GM13977 (cell line): ENCODE measurements around the gene CNGA3.

Source experiments
- DNase-seq: peaks from one replicate; pipeline ENCODE4 v3.0.0; 2012; ENCODE audit warnings: low spot score
- CTCF ChIP-seq: IDR thresholded peaks from 2 replicates; pipeline ENCODE4 v1.5.1; 2012; ENCODE audit warnings: mild to moderate bottlenecking, control low read depth; ENCODE audit not compliant: insufficient read depth; ENCODE audit errors: extremely low read depth, missing control alignments
- in situ Hi-C: fragments of 300-500 bp; cut with MboI; formaldehyde crosslinking; loops from one replicate; pipeline ENCODE4 v1.12.0; 2022; ENCODE audit warnings: low sequenced_read_pairs, low pct_unique_long_range_greater_than_20kb, mixed read lengths, inconsistent platforms; ENCODE audit not compliant: unreplicated experiment

CNGA3 gene

DNA sequence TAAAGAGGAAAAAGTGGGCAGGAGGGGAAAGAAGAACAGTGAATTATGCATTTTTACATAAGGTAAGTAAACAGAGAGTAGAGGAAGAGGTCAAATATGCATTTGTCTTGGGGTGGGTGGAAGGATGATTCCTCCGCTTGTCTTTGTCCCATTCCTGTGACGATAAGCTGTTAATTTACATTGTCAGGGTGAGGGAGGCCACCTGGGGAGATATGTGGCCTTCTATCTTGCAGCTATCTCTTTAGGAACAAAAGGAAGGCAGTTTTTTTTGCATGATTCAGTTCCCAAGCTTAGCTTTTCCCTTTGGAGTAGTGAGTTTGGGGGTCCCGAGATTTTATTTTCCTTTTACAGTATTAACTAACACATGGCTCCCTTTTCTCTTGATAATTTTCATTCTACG is 96.2 kb downstream of the CNGA3 start:
- no peak for TF ChIP-seq CTCF
- in situ Hi-C loops: no loop called here
- no peak for DNase-seq

- in situ Hi-C loops: no loop called here
- TF ChIP-seq CTCF: peak; percentile 35
- peak; percentile 91 for DNase-seq
These were observed 98.3 kb downstream of the CNGA3 start, which contains the start of gene INPP4A for GRCh38 chr2:98444436-98445176. TSS of gene INPP4A (plus strand) at chr2:98444858. CDS start at chr2:98520049, 75,191 bp downstream.

- DNase-seq: peak; percentile 42
- in situ Hi-C loops: no loop called here
- TF ChIP-seq CTCF: no peak
These were observed 99.0 kb downstream of the CNGA3 start for GRCh38 chr2:98445177-98445682.

DNA sequence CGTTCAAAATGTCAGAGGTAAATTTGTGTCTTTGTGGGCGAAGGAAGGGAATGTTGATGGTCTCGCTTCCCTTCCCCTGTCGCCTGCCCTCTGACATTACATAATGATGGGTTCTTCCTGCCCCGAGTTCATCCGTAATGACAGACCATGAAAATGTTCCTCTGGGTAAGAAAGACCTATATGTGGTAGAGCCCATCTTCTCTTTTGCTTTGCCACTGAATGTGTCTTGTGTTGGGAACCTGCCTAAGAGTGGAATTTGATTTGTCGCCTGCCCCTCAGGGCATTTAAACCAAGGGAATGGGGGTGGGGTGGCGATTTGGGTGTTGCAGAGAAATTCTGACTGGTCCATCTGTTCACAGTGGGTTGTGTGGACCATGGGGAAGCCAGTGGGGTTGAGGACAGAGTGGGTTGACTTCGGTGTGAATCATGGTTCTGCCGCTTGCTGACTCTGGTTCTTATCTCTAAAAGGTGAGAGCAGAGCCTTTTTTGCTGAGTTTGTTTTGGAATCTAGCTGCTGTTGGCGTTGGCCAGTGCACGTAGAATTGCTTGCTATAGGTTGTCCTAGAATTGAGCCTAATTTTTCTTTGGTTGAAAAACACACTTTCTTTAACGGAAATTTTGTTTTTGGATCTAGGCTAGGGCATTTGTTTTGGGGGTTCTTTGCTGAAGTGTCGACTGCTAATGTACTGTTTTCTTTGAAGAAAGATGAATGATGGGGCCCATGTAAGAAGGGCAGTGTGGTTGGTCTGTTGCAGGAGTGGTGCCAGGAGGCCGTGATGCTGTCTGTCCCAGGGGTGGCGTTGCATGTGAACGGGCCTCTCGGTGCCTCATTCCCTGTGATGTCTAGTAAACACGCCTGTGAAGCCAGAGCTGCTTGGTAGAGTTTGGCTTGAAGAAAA is 99.7 kb downstream of the CNGA3 start:
- in situ Hi-C loops: no loop called here
- no peak for DNase-seq
- no peak for TF ChIP-seq CTCF

- no peak for DNase-seq
- in situ Hi-C loops: no loop called here
- no peak for TF ChIP-seq CTCF
These were observed 100.6 kb downstream of the CNGA3 start for GRCh38 chr2:98446850-98447249.
